Muscle of leg (tissue), 11 donors: Measurements from ENCODE around the gene HOXA13. TPM values are rescaled to one million over a fixed set of nuclear protein-coding genes. Genes with fewer than 3 reads are reported as not detected.

Source experiments
- DNase-seq: peaks from one replicate; pipeline ENCODE4 v3.0.0; 2013
- H3K27ac ChIP-seq: one replicate; pipeline ENCODE4 v1.5.1; 2013; ENCODE audit warnings: mild to moderate bottlenecking, low read length, control low read depth
- H3K27me3 ChIP-seq: one replicate; pipeline ENCODE4 v1.6.1; 2013; ENCODE audit warnings: low read length; ENCODE audit not compliant: control insufficient read depth, insufficient read depth
- H3K36me3 ChIP-seq: one replicate; pipeline ENCODE4 v1.6.1; 2013; ENCODE audit warnings: low read length; ENCODE audit not compliant: control insufficient read depth, insufficient read depth
- H3K4me1 ChIP-seq: one replicate; pipeline ENCODE4 v1.6.1; 2013; ENCODE audit warnings: low read length; ENCODE audit not compliant: control insufficient read depth, insufficient read depth
- H3K4me3 ChIP-seq: one replicate; pipeline ENCODE4 v1.5.1; 2013; ENCODE audit warnings: low read length, control low read depth
- H3K9me3 ChIP-seq: replicated peaks from 2 replicates; pipeline ENCODE4 v1.6.1; 2013; ENCODE audit warnings: low read depth, low read length; ENCODE audit not compliant: control insufficient read depth
- WGBS: methylation state at CpG from one replicate; pipeline ENCODE4 v1.1.5; 2013; ENCODE audit warnings: missing lambda C conversion rate; ENCODE audit not compliant: insufficient coverage; 5-methylcytosine and 5-hydroxymethylcytosine counted together
- polyA plus RNA-seq, 8 donors: library from polyadenylated mRNA; unstranded; fragments of 120-200 nt; gene quantifications; one replicate each; pipeline versions ENCODE4 v1.2.1 to v1.2.3, GENCODE V29; 2013; ENCODE audit warnings: inconsistent platforms in 1 of 8, low replicate concordance in 1 of 8; ENCODE audit not compliant: insufficient read length in 8 of 8, insufficient read depth in 1 of 8
- total RNA-seq: library from RNA; stranded (reverse); fragments of 120-200 nt; gene quantifications from one replicate; pipeline ENCODE4 v1.2.4, GENCODE V29; 2013

The HOXA13 gene
- total and polyA plus RNA-seq, 9 donors, result 0.27 to 1.6 (median 0.48) TPM; not detected in 2

GRCh38 chr7:27185854-27186667 lies 13.8 kb downstream of the HOXA13 start:
- Histone ChIP-seq H3K4me1 (peaks cover 83% of the 10 kb centered on the region), H3K4me3 (peak overlapping the region; percentile 71), H3K27ac (peak overlapping the region; percentile 92), H3K9me3 (no peaks in the 10 kb centered on the region), H3K27me3 (peaks cover 90% of the 10 kb centered on the region), H3K36me3 (no peaks in the 10 kb centered on the region)
- 21% methylated on average over 21 of the region's 24 CpGs for WGBS
- peak; percentile 48 for DNase-seq

GRCh38 chr7:27185013-27185853 lies 14.7 kb downstream of the HOXA13 start, which contains the start of gene HOXA11:
HOXA11 (minus strand) TSS chr7:27185232; CDS start chr7:27185144, 88 bp downstream.
- no peaks in the 10 kb centered on the region for H3K9me3 ChIP-seq
- H3K4me3 ChIP-seq, result peak within 1 kb of the TSS; percentile 71
- DNase-seq, result peak; percentile 95
- WGBS, result 17% methylated on average over 39 of the region's 43 CpGs
- peaks cover 88% of the 10 kb centered on the region for H3K27me3 ChIP-seq
- H3K4me1 ChIP-seq, result peaks cover 83% of the 10 kb centered on the region
- H3K27ac ChIP-seq, result peak within 1 kb of the TSS; percentile 92
- no peaks in the 10 kb centered on the region for H3K36me3 ChIP-seq

- H3K36me3 ChIP-seq, result no peaks in the 10 kb centered on the region
- H3K27me3 ChIP-seq, result peaks cover 87% of the 10 kb centered on the region
- no peaks in the 10 kb centered on the region for H3K9me3 ChIP-seq
- peak; percentile 79 for DNase-seq
- H3K27ac ChIP-seq, result peak overlapping the region; percentile 92
- WGBS, result under 1% methylated on average over 72 of the region's 72 CpGs
- H3K4me1 ChIP-seq, result peaks cover 80% of the 10 kb centered on the region
- H3K4me3 ChIP-seq, result peak overlapping the region; percentile 71
Observed at GRCh38 chr7:27184337-27185012, 15.4 kb downstream of the HOXA13 start.

DNA sequence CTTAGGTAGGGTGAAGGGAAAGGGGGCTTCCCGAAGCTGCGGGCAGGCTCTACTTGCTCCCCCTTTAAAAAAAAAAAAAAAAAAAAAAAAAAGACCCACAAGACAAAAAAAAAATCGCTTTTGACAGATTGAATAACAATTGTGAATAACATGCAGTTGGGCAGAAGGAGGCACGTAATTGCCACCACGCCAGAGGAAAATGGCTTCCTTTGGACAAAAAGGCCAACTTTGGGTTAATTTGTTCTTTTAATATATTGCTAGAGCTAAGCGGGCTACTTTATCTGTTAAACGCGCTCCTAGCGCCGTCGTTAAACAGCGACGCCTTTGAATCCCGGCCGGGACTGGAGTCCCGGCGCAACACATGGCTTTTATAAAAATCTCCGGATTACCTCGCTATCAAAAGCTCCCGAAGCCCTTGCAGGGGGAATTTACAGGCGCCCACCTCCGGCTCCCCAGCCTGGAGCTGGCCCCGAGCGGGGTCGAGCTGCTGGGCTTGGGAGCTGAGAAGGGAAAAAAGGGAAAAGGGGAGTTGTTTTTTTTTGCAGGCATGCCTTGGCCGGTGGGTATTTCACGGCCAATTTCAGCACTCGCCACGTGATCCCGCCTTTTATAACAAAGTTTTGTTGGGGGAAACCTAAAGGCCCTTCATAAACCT lies 16.1 kb downstream of the HOXA13 start:
- Histone ChIP-seq H3K4me3 (peak overlapping the region; percentile 71), H3K36me3 (no peaks in the 10 kb centered on the region), H3K27ac (peak overlapping the region; percentile 87), H3K27me3 (peaks cover 85% of the 10 kb centered on the region), H3K9me3 (no peaks in the 10 kb centered on the region), H3K4me1 (peaks cover 73% of the 10 kb centered on the region)
- DNase-seq, result peak; percentile 74
- WGBS, result 4% methylated on average over 19 of the region's 30 CpGs

DNA sequence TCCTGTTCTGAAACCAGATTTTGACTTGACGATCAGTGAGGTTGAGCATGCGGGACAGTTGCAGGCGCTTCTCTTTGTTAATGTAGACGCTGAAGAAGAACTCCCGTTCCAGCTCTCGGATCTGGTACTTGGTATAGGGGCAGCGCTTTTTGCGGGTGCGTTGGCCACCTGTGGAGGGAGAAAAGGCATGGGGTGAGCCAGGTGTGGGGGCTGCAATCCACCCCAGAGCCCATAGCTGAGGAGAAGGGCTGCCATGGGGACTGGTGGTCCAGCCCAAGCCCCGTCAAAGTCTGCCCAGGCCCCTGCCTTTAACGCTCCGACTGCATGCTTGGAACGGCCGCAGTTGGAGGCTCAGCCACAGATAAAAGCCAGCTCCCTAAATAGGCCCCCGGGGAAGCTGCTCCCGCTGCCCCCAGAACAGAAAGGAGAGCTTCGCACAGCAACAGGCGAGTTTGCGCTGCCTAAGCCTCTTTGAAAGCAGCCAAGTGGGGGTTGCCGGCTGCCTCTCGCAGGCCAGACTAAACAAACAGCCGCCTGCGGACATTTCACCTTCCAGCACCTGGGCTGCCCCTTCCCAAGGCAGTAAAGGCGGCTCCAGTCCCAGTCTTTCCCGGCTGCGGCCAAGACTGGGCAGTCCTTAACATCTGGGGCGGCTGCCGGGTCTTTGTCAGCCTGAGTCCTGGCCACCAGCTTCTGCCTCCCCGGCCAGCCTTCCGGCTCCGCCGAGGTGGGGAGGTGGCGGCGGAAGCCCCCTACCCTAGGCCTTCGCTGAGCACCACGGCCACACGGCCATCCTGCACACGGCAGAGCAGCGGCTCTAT lies 16.8 kb downstream of the HOXA13 start:
- no peaks in the 10 kb centered on the region for H3K36me3 ChIP-seq
- H3K27me3 ChIP-seq, result peaks cover 78% of the 10 kb centered on the region
- WGBS, result 24% methylated on average over 28 of the region's 39 CpGs
- peak; percentile 56 for DNase-seq
- peak overlapping the region; percentile 71 for H3K4me3 ChIP-seq
- no peaks in the 10 kb centered on the region for H3K9me3 ChIP-seq
- H3K4me1 ChIP-seq, result peaks cover 68% of the 10 kb centered on the region
- H3K27ac ChIP-seq, result peak overlapping the region; percentile 87

- H3K27me3 ChIP-seq, result peaks cover 71% of the 10 kb centered on the region
- no peaks in the 10 kb centered on the region for H3K36me3 ChIP-seq
- WGBS, result 33% methylated on average over 1 of the region's 4 CpGs
- DNase-seq, result no peak
- H3K9me3 ChIP-seq, result no peaks in the 10 kb centered on the region
- peak overlapping the region; percentile 87 for H3K27ac ChIP-seq
- peak overlapping the region; percentile 71 for H3K4me3 ChIP-seq
- H3K4me1 ChIP-seq, result peaks cover 70% of the 10 kb centered on the region
Observed at GRCh38 chr7:27182285-27182841, 17.5 kb downstream of the HOXA13 start.

DNA sequence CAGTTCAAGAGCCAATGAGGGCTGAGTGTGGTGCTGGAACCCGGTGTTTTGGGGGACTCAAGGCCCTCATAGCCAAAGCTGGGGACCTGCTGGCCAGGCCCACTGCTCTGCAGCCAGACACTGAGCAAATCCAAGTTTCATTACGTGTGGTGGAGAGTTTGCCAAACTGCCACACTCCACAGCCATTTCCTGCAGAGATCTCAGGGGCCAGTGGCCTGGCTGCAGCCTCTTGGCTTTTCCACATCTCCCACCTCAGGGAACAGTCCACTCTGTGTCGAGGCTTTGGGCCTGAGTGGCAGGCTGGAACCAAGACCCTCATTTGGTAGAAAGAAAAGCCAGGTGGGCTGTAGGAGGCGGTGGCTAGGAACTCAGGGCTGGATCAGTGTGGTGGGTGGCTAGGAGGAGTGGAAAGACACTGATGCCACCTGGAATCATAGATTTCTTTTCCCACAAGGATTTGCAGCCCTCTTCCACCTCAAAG lies 18.1 kb downstream of the HOXA13 start:
- Histone ChIP-seq H3K4me1 (peaks cover 72% of the 10 kb centered on the region), H3K27ac (peak overlapping the region; percentile 87), H3K4me3 (no peak overlapping the region), H3K27me3 (peaks cover 73% of the 10 kb centered on the region), H3K36me3 (no peaks in the 10 kb centered on the region), H3K9me3 (no peaks in the 10 kb centered on the region)
- no CpG with 5 or more reads among the region's 4 CpGs for WGBS
- peak; percentile 46 for DNase-seq

DNA sequence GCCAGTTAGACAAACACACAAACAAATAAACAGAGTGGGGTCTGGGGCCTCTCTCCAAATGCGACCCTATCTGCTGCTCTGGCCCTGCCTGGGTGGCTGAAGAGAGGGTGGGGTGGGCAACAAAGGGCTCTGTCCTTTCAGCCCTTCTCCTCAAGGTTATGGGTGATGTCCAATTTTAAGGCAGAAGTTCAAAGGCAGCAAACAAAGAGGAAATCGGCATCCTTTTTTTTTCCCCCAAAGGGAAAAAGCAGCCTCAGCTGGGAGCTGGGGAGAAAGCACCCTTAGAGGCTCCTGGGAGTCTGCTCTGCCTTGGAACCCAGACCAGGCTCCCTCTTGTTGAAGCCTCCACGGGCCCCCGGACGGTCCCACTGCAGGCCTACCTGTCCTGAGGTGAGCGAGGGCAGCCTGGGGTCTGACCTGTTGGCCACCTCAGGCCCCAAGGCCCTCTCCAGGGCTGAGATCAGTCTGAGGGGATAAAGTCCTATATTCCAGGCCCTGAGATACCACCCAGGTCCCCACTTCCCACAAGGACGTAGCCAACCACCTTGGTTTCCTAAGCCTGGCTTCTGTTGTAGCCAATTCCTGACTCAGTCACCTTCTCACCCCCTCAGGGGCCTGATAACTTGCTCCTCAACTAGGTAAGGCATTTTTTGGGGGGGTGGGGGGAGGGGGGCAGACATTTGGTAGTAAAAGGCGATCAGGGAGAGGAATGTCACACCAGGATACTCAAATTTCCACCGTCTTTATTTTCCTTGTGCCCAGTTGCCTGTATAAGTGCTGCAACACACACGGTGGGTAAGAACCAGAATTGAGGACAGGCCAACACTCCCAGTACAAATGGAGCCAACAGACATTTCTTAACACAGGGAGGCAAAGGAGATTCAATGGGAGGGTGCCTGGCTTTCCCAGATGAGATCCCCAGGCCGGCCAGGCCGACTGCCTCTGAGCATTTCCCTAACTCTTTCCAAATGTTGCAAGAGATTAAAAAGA lies 19.2 kb downstream of the HOXA13 start:
- Histone ChIP-seq H3K9me3 (no peaks in the 10 kb centered on the region), H3K4me1 (peaks cover 76% of the 10 kb centered on the region), H3K27ac (peak overlapping the region; percentile 96), H3K4me3 (no peak overlapping the region), H3K36me3 (no peaks in the 10 kb centered on the region), H3K27me3 (peaks cover 73% of the 10 kb centered on the region)
- peak; percentile 50 for DNase-seq
- 46% methylated on average over 4 of the region's 12 CpGs for WGBS
